SK-N-SH (cell line): ENCODE data around the gene PTK7. TPM values are rescaled to one million over a fixed set of nuclear protein-coding genes. Genes with fewer than 3 reads are reported as not detected.

Experiments
- CTCF ChIA-PET: fragments of 300-600, 350-600 bp; formaldehyde crosslinking; extraction: SDS; loops from one replicate; lab custom pipeline; 2021; lab: Yijun Ruan, JAX
- POLR2A ChIA-PET: fragments of 350-600 bp; sonication (Branson Sonifier 250); formaldehyde crosslinking; extraction: SDS; loops from one replicate; lab custom pipeline; 2020; ENCODE audit warnings: antibody characterized with exemption, inconsistent platforms; lab: Yijun Ruan, JAX
- DNase-seq: peaks from one replicate; pipeline ENCODE4 v3.0.0; 2012
- H2AFZ ChIP-seq: fragments of 200-600 bp; sonication (generic); 2 replicates; pipeline ENCODE4 v1.8.1; 2016; ENCODE audit warnings: antibody characterized with exemption, mild to moderate bottlenecking, low read depth
- H3F3A ChIP-seq: fragments of 200-600 bp; sonication (generic); replicated peaks from 2 replicates; pipeline ENCODE3; 2016; ENCODE audit warnings: antibody characterized with exemption, mild to moderate bottlenecking; ENCODE audit not compliant: insufficient read depth
- H3K27ac ChIP-seq, 2 experiments: fragments of 200-500 bp in 1 of 2; fragments of 200-600 bp in 1 of 2; sonication (Bioruptor generic) in 1 of 2; sonication (generic), shearing (Covaris generic) in 1 of 2; 2 replicates each; pipeline versions ENCODE4 v1.5.1 to v1.6.1; 2014 to 2016; ENCODE audit warnings: low read depth in 2 of 2, inconsistent platforms in 1 of 2, low read length in 1 of 2, mild to moderate bottlenecking in 1 of 2, mixed read lengths in 1 of 2
- H3K27me3 ChIP-seq: fragments of 200-600 bp; sonication (generic), shearing (Covaris generic); 2 replicates; pipeline ENCODE4 v1.6.1; 2016; ENCODE audit warnings: mixed run types; ENCODE audit not compliant: insufficient read depth
- H3K36me3 ChIP-seq, 2 experiments: fragments of 200-500 bp in 1 of 2; fragments of 200-600 bp in 1 of 2; sonication (Bioruptor generic) in 1 of 2; sonication (generic) in 1 of 2; replicated peaks in 1 of 2; 2 replicates each; pipeline versions ENCODE3 to v1.5.1; 2014 to 2016; ENCODE audit warnings: low read length in 1 of 2, mild to moderate bottlenecking in 1 of 2; ENCODE audit not compliant: insufficient read depth in 2 of 2, control insufficient read depth in 1 of 2
- H3K4me1 ChIP-seq, 2 experiments: fragments of 200-500 bp in 1 of 2; fragments of 200-600 bp in 1 of 2; sonication (Bioruptor generic) in 1 of 2; sonication (generic), shearing (Covaris generic) in 1 of 2; 2 replicates each; pipeline versions ENCODE4 v1.5.1 to v1.6.1; 2014 to 2016; ENCODE audit warnings: low read depth in 1 of 2, low read length in 1 of 2, mixed run types in 1 of 2; ENCODE audit not compliant: insufficient read depth in 2 of 2, control insufficient read depth in 1 of 2
- H3K4me2 ChIP-seq: fragments of 200-600 bp; sonication (generic), shearing (Covaris generic); 2 replicates; pipeline ENCODE4 v1.6.1; 2017; ENCODE audit warnings: mixed run types
- H3K4me3 ChIP-seq, 2 experiments: fragments of 200-500 bp in 1 of 2; fragments of 200-600 bp in 1 of 2; sonication (Bioruptor generic) in 1 of 2; sonication (generic), shearing (Covaris generic) in 1 of 2; 2 replicates each; pipeline versions ENCODE4 v1.5.1 to v1.8.1; 2014 to 2016; ENCODE audit warnings: low read depth in 2 of 2, inconsistent platforms in 1 of 2, low read length in 1 of 2, mild to moderate bottlenecking in 1 of 2, mixed read lengths in 1 of 2, moderate library complexity in 1 of 2
- H3K79me2 ChIP-seq: fragments of 200-600 bp; sonication (generic); 2 replicates; pipeline ENCODE4 v1.8.1; 2017; ENCODE audit warnings: mild to moderate bottlenecking; ENCODE audit not compliant: insufficient read depth
- H3K9ac ChIP-seq: fragments of 200-600 bp; sonication (generic); 2 replicates; pipeline ENCODE4 v1.6.1; 2017; ENCODE audit warnings: mixed run types
- H3K9me2 ChIP-seq: fragments of 200-600 bp; sonication (generic); 2 replicates; pipeline ENCODE4 v1.6.1; 2017; ENCODE audit warnings: mixed run types
- H3K9me3 ChIP-seq: fragments of 200-600 bp; sonication (generic); 2 replicates; pipeline ENCODE4 v1.6.1; 2017; ENCODE audit warnings: mixed run types, mild to moderate bottlenecking, moderate library complexity
- H4K20me1 ChIP-seq: fragments of 200-600 bp; sonication (generic); 2 replicates; pipeline ENCODE4 v1.6.1; 2017; ENCODE audit warnings: mild to moderate bottlenecking, mixed run types; ENCODE audit not compliant: insufficient read depth
- ELF1 ChIP-seq: IDR thresholded peaks from 2 replicates; pipeline ENCODE4 v1.4.0; 2012
- FOSL2 ChIP-seq: IDR thresholded peaks from 2 replicates; pipeline ENCODE4 v1.4.0; 2012; ENCODE audit warnings: low read depth, mild to moderate bottlenecking, moderate library complexity, borderline replicate concordance
- FOXM1 ChIP-seq: IDR thresholded peaks from 2 replicates; pipeline ENCODE4 v1.4.0; 2012; ENCODE audit warnings: low read depth, mild to moderate bottlenecking
- MEF2A ChIP-seq: IDR thresholded peaks from 2 replicates; pipeline ENCODE4 v1.4.0; 2012; ENCODE audit warnings: low read depth, borderline replicate concordance
- MXI1 ChIP-seq: IDR thresholded peaks from 2 replicates; pipeline ENCODE4 v1.6.1; 2012; ENCODE audit warnings: mild to moderate bottlenecking, low read depth, low read length, improper control_type of control experiment
- NFIC ChIP-seq: IDR thresholded peaks from 2 replicates; pipeline ENCODE4 v1.4.0; 2012; ENCODE audit warnings: borderline replicate concordance
- RCOR1 ChIP-seq: fragments of 150-350 bp; IDR thresholded peaks from 2 replicates; pipeline ENCODE4 v1.6.1; 2017; ENCODE audit warnings: antibody characterized with exemption, low read length
- RXRA ChIP-seq: IDR thresholded peaks from 2 replicates; pipeline ENCODE4 v1.4.0; 2012; ENCODE audit warnings: low read depth, mild to moderate bottlenecking, borderline replicate concordance
- SMC3 ChIP-seq: IDR thresholded peaks from 2 replicates; pipeline ENCODE4 v1.6.1; 2012; ENCODE audit warnings: low read depth, low read length, improper control_type of control experiment
- TCF12 ChIP-seq: IDR thresholded peaks from 2 replicates; pipeline ENCODE4 v1.4.0; 2012
- WGBS: methylation state at CpG from one replicate; pipeline ENCODE4 v1.1.6; 2017; ENCODE audit warnings: low lambda C conversion rate; 5-methylcytosine and 5-hydroxymethylcytosine counted together
- polyA plus RNA-seq, 3 experiments: library from polyadenylated mRNA; depleted of rRNA; stranded (reverse); fragments of >200 nt; gene quantifications; 2 replicates each; pipeline ENCODE4 v1.2.3, GENCODE V29; 2012
- TF ChIP-seq, protein P1 (sequence below): IDR thresholded peaks from 2 replicates; pipeline ENCODE4 v1.4.0; 2012; ENCODE audit warnings: low read depth, borderline replicate concordance
- TF ChIP-seq, protein P2 (sequence below): fragments of 200-600 bp; sonication (generic); IDR thresholded peaks from 2 replicates; pipeline ENCODE4 v1.6.1; 2017; ENCODE audit warnings: antibody characterized with exemption, mild to moderate bottlenecking, moderate library complexity

The PTK7 gene
- polyA plus RNA-seq, 1 of the 3 experiments (the other 2 are of a cell fraction): 105 TPM

DNA sequence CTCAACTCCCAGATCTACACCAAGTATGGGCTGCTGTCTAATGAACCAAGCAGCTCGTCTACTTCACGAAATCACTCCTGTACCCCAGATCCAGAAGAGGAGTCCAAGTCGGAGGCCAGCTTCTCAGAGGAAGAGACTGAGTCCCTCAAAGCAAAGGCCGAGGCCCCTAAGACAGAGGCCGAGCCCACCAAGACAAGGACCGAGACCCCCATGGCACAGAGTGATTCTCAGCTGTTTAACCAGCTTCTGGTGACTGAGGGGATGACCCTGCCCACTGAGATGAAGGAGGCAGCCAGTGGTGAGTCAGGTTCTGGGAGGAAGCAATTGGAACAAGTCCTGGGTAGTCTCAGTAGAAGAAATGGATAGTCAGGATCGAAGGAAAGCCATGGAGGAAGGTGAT, 111.7 kb downstream of the PTK7 start:
- Histone ChIP-seq H3K4me2 (no peak overlapping the region), H3K4me1 (peaks cover 0 to 9% of the 10 kb centered on the region in 2 experiments; a peak in 2 of 4 replicates), H2AFZ (no peak overlapping the region), H3K4me3 (no peak overlapping the region), H3K27me3 (no peaks in the 10 kb centered on the region), H4K20me1 (no peaks in the 10 kb centered on the region), H3K27ac (no peak overlapping the region), H3K79me2 (peaks cover 33% of the 10 kb centered on the region), H3K9me2 (no peaks in the 10 kb centered on the region), H3K36me3 (peaks cover 39 to 51% of the 10 kb centered on the region in 2 experiments), H3K9ac (no peak overlapping the region), H3K9me3 (no peaks in the 10 kb centered on the region), H3F3A (no peaks in the 10 kb centered on the region)
- WGBS: 96% methylated on average over 7 of the region's 7 CpGs
- TF ChIP-seq TCF12: no peak
- TF ChIP-seq, protein P1, sequence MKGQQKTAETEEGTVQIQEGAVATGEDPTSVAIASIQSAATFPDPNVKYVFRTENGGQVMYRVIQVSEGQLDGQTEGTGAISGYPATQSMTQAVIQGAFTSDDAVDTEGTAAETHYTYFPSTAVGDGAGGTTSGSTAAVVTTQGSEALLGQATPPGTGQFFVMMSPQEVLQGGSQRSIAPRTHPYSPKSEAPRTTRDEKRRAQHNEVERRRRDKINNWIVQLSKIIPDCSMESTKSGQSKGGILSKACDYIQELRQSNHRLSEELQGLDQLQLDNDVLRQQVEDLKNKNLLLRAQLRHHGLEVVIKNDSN: no peak
- TF ChIP-seq RXRA: no peak
- TF ChIP-seq, protein P2, sequence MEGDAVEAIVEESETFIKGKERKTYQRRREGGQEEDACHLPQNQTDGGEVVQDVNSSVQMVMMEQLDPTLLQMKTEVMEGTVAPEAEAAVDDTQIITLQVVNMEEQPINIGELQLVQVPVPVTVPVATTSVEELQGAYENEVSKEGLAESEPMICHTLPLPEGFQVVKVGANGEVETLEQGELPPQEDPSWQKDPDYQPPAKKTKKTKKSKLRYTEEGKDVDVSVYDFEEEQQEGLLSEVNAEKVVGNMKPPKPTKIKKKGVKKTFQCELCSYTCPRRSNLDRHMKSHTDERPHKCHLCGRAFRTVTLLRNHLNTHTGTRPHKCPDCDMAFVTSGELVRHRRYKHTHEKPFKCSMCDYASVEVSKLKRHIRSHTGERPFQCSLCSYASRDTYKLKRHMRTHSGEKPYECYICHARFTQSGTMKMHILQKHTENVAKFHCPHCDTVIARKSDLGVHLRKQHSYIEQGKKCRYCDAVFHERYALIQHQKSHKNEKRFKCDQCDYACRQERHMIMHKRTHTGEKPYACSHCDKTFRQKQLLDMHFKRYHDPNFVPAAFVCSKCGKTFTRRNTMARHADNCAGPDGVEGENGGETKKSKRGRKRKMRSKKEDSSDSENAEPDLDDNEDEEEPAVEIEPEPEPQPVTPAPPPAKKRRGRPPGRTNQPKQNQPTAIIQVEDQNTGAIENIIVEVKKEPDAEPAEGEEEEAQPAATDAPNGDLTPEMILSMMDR: no peak
- no peak for TF ChIP-seq FOSL2
- no peak for DNase-seq
- ChIA-PET POLR2A (no interaction called here), CTCF (no interaction called here)

GRCh38 chr6:43188426-43188825, 112.3 kb downstream of the PTK7 start:
- Histone ChIP-seq H3K9me2 (no peaks in the 10 kb centered on the region), H4K20me1 (no peaks in the 10 kb centered on the region), H2AFZ (no peak overlapping the region), H3K4me1 (peaks cover 0 to 3% of the 10 kb centered on the region in 2 experiments; a peak in 1 of 4 replicates), H3K9ac (no peak overlapping the region), H3F3A (no peaks in the 10 kb centered on the region), H3K4me3 (no peak overlapping the region), H3K79me2 (peaks cover 27% of the 10 kb centered on the region), H3K27me3 (no peaks in the 10 kb centered on the region), H3K9me3 (no peaks in the 10 kb centered on the region), H3K36me3 (peaks cover 39 to 51% of the 10 kb centered on the region in 2 experiments), H3K27ac (no peak overlapping the region), H3K4me2 (no peak overlapping the region)
- CTCF ChIA-PET: no interaction called here
- WGBS: 98% methylated on average over 10 of the region's 10 CpGs
- POLR2A ChIA-PET: no interaction called here
- TF ChIP-seq FOXM1: no peak
- no peak for TF ChIP-seq RCOR1
- TF ChIP-seq ELF1: no peak
- no peak for TF ChIP-seq MEF2A
- no peak for TF ChIP-seq MXI1
- no peak for TF ChIP-seq RXRA
- no peak for TF ChIP-seq SMC3
- TF ChIP-seq NFIC: no peak
- no peak for DNase-seq
